Bronchial epithelial cell (primary cell): ENCODE results near the gene SPDYE2B. TPM values are rescaled to one million over a fixed set of nuclear protein-coding genes. Genes with fewer than 3 reads are reported as not detected.

Experiments
- total RNA-seq: library from RNA; depleted of rRNA; stranded (reverse); fragments of >200 nt; gene quantifications from 2 replicates; pipeline ENCODE4 v1.2.1, GENCODE V29; 2014

SPDYE2B gene
- total RNA-seq, 1 donor from 2014 or later, result not detected

Other genes with a start within 250 kb of the SPDYE2B start
- gene ORAI2, start 216.7 kb upstream of the SPDYE2B start, total RNA-seq, result 4.7 and 6.9 TPM in 2 replicates
- 8.7 and 10.0 TPM in 2 replicates for gene ALKBH4, start 185.5 kb upstream of the SPDYE2B start, total RNA-seq
- gene LRWD1, start 185.3 kb upstream of the SPDYE2B start, total RNA-seq, result 21.1 and 25.3 TPM in 2 replicates
- gene POLR2J, start 171.4 kb upstream of the SPDYE2B start, total RNA-seq, result 24.5 and 50.1 TPM in 2 replicates
- 0.79 and 1.2 TPM in 2 replicates for gene RASA4B, start 132.5 kb upstream of the SPDYE2B start, total RNA-seq
- 5.8 and 151 TPM in 2 replicates for gene UPK3BL2, start 106.6 kb upstream of the SPDYE2B start, total RNA-seq
- not detected in 2 replicates for gene SPDYE2, start 99.1 kb upstream of the SPDYE2B start, total RNA-seq
- gene POLR2J3, start 77.7 kb upstream of the SPDYE2B start, total RNA-seq, result 18.8 and 25.5 TPM in 2 replicates
- gene RASA4, start 33.6 kb upstream of the SPDYE2B start, total RNA-seq, result 2.2 and 2.4 TPM in 2 replicates
- 122 and 1,140 TPM in 2 replicates for gene UPK3BL1, start 7.5 kb upstream of the SPDYE2B start, total RNA-seq
- 2.3 and 3.4 TPM in 2 replicates for gene POLR2J2, start 21.3 kb downstream of the SPDYE2B start, total RNA-seq
- 9.2 and 11.4 TPM in 2 replicates for gene FAM185A, start 98.7 kb downstream of the SPDYE2B start, total RNA-seq